Measurements from ENCODE around the gene SBNO2. TPM values are rescaled to one million over a fixed set of nuclear protein-coding genes. Genes with fewer than 3 reads are reported as not detected.
A peak's percentile ranks its signal among the peaks of the same experiment; 100 is the strongest.

Gene SBNO2
- total and polyA plus RNA-seq, 8 donors = 16.3 to 74.7 (median 42.7) TPM

- 90 to 94% (median 91%) methylated on average over 34 to 41 of the region's 41 CpGs for WGBS, 5 donors
- peaks cover 1 to 42% (median 28%) of the 10 kb centered on the region in 4 donors for H3K36me3 ChIP-seq
- no peak for DNase-seq
- peak overlapping the region in 1 of 5 donors; percentile 42 for H3K27ac ChIP-seq
- no peaks in the 10 kb centered on the region for H3K9me3 ChIP-seq
- TF ChIP-seq POLR2A (IDR thresholded peaks at IDR 0.05) = no peak
- no peak for TF ChIP-seq CTCF (IDR thresholded peaks at IDR 0.05)
- TF ChIP-seq EP300 (IDR thresholded peaks at IDR 0.05) = no peak
- TF ChIP-seq POLR2AphosphoS5 (IDR thresholded peaks at IDR 0.05) = no peak
- H3K4me3 ChIP-seq = no peak overlapping the region
- intact Hi-C loops (cut with DNase I; ENCODE audit: low total_unique reads) = no loop called here
- H3K4me1 ChIP-seq = peaks cover 6 to 65% (median 50%) of the 10 kb centered on the region in 4 donors
- no peaks in the 10 kb centered on the region for H3K27me3 ChIP-seq
These were observed 10.7 kb downstream of the SBNO2 start for GRCh38 chr19:1163283-1163933.

GRCh38 chr19:1162404-1163282 is 11.4 kb downstream of the SBNO2 start:
- intact Hi-C loops (cut with DNase I; ENCODE audit: low total_unique reads) = no loop called here
- 79 to 84% (median 82%) methylated on average over 25 to 26 of the region's 26 CpGs for WGBS, 5 donors
- no peak overlapping the region for H3K27ac ChIP-seq
- H3K27me3 ChIP-seq = no peaks in the 10 kb centered on the region
- no peak for TF ChIP-seq POLR2A (IDR thresholded peaks at IDR 0.05)
- no peak for TF ChIP-seq POLR2AphosphoS5 (IDR thresholded peaks at IDR 0.05)
- no peak for TF ChIP-seq EP300 (IDR thresholded peaks at IDR 0.05)
- TF ChIP-seq CTCF (IDR thresholded peaks at IDR 0.05) = no peak
- DNase-seq = no peak
- H3K4me1 ChIP-seq = peaks cover 4 to 64% (median 43%) of the 10 kb centered on the region in 4 donors
- peaks cover 7 to 43% (median 32%) of the 10 kb centered on the region in 4 donors for H3K36me3 ChIP-seq
- H3K9me3 ChIP-seq = no peaks in the 10 kb centered on the region
- H3K4me3 ChIP-seq = no peak overlapping the region

GRCh38 chr19:1161716-1162115 is 12.4 kb downstream of the SBNO2 start:
- H3K4me1 ChIP-seq = peaks cover 4 to 63% (median 36%) of the 10 kb centered on the region in 4 donors
- H3K27ac ChIP-seq = peak overlapping the region in 2 of 5 donors; percentile 32 to 35
- WGBS, 5 donors = 29 to 40% (median 36%) methylated on average over 12 to 18 of the region's 18 CpGs
- intact Hi-C loops (cut with DNase I; ENCODE audit: low total_unique reads) = no loop called here
- TF ChIP-seq POLR2A (IDR thresholded peaks at IDR 0.05) (no peak), POLR2AphosphoS5 (IDR thresholded peaks at IDR 0.05) (no peak), EP300 (IDR thresholded peaks at IDR 0.05) (no peak), CTCF (IDR thresholded peaks at IDR 0.05) (no peak)
- no peaks in the 10 kb centered on the region for H3K27me3 ChIP-seq
- H3K9me3 ChIP-seq = no peaks in the 10 kb centered on the region
- no peak overlapping the region for H3K4me3 ChIP-seq
- DNase-seq = peak; percentile 57 to 82
- H3K36me3 ChIP-seq = peaks cover 7 to 43% (median 29%) of the 10 kb centered on the region in 4 donors

GRCh38 chr19:1159864-1160595 is 14.0 kb downstream of the SBNO2 start:
- peaks cover 7 to 37% (median 24%) of the 10 kb centered on the region in 4 donors for H3K36me3 ChIP-seq
- WGBS, 5 donors = 85 to 91% (median 89%) methylated on average over 12 to 31 of the region's 31 CpGs
- intact Hi-C loops (cut with DNase I; ENCODE audit: low total_unique reads) = no loop called here

More at GRCh38 chr19:1159864-1160595, 14.0 kb downstream of the SBNO2 start:
- no peaks in the 10 kb centered on the region for H3K27me3 ChIP-seq
- no peak overlapping the region for H3K27ac ChIP-seq
- H3K9me3 ChIP-seq = no peaks in the 10 kb centered on the region
- peaks cover 16 to 67% (median 44%) of the 10 kb centered on the region in 4 donors for H3K4me1 ChIP-seq
- no peak overlapping the region for H3K4me3 ChIP-seq
- DNase-seq = no peak
- TF ChIP-seq CTCF (IDR thresholded peaks at IDR 0.05) (no peak), EP300 (IDR thresholded peaks at IDR 0.05) (no peak), POLR2AphosphoS5 (IDR thresholded peaks at IDR 0.05) (no peak)

All from stomach (tissue), 9 donors.